K562 (cell line): ENCODE data around the gene TAS2R4. TPM values are rescaled to one million over a fixed set of nuclear protein-coding genes. Genes with fewer than 3 reads are reported as not detected.
"Not testable (repeated sequence)": the region's sequence is repeated elsewhere in the genome, so short reads cannot be mapped to it uniquely, and the experiment has no call there.

Experiments used
- ATAC-seq: fragments of 200-7000 bp; cut with Tn5 transposase; 3 replicates; pipeline ENCODE4 v1.9.1; 2020; ENCODE audit warnings: moderate library complexity
- BruUV-seq: library from RNA; stranded (reverse); fragments of 400-500 nt; replicated peaks from 2 replicates; lab custom pipeline; 2021; lab: Mats Ljungman, UMichigan
- CTCF ChIA-PET: fragments of 300-600 bp; formaldehyde crosslinking; extraction: SDS; loops from one replicate; lab custom pipeline; 2021; ENCODE audit warnings: low intra/inter-chr PET ratio; lab: Yijun Ruan, JAX
- POLR2A ChIA-PET: fragments of 300-600, 350-650 bp; sonication (Branson Sonifier 250); formaldehyde crosslinking; extraction: SDS; loops from one replicate; lab custom pipeline; 2021; ENCODE audit warnings: antibody characterized with exemption, inconsistent platforms; lab: Yijun Ruan, JAX
- DNase-seq, 4 experiments: peaks; one replicate each; pipeline versions ENCODE4 v3.0.0 to v3.0.0-alpha.2; 2011 to 2018; ENCODE audit warnings: low spot score in 3 of 4, mixed read lengths in 3 of 4; ENCODE audit errors: extremely low read depth in 1 of 4
- FAIRE-seq: peaks from 2 replicates; lab custom pipeline; 2011; peaks lifted over from hg19 to GRCh38; lab: Jason Lieb, UNC
- H2AFZ ChIP-seq: 2 replicates; pipeline ENCODE4 v1.6.0; 2011; ENCODE audit warnings: low read depth, low read length, control low read depth, inconsistent platforms
- H3K27ac ChIP-seq: fragments of 200-600 bp; 3 replicates; pipeline ENCODE4 v1.8.0; 2011; ENCODE audit warnings: low read depth, mild to moderate bottlenecking, control low read depth, inconsistent platforms, low read length, moderate library complexity, mixed read lengths; ENCODE audit errors: extremely low read depth
- H3K27me3 ChIP-seq, 2 experiments: fragments of 300-600 bp in 1 of 2; 2 replicates in 1 of 2; 3 replicates in 1 of 2; pipeline versions ENCODE4 v1.6.0 to v1.8.0; 2011; ENCODE audit warnings: inconsistent platforms in 2 of 2, low read length in 2 of 2, mild to moderate bottlenecking in 1 of 2, mixed read lengths in 1 of 2, moderate library complexity in 1 of 2; ENCODE audit not compliant: control insufficient read depth in 2 of 2, insufficient read depth in 2 of 2
- H3K36me3 ChIP-seq: fragments of 300-600 bp; 3 replicates; pipeline ENCODE4 v1.8.0; 2011; ENCODE audit warnings: mild to moderate bottlenecking, low read length, inconsistent platforms; ENCODE audit not compliant: control insufficient read depth, insufficient read depth
- H3K4me1 ChIP-seq, 2 experiments: fragments of 200-600 bp in 1 of 2; replicated peaks in 1 of 2; 2 replicates in 1 of 2; 3 replicates in 1 of 2; pipeline versions ENCODE4 v1.5.1 to v1.8.0; 2011; ENCODE audit warnings: inconsistent platforms in 2 of 2, low read length in 2 of 2, mild to moderate bottlenecking in 1 of 2, mixed read lengths in 1 of 2, moderate library complexity in 1 of 2; ENCODE audit not compliant: control insufficient read depth in 2 of 2, insufficient read depth in 2 of 2
- H3K4me2 ChIP-seq: 2 replicates; pipeline ENCODE4 v1.6.1; 2011; ENCODE audit warnings: low read length, control low read depth, inconsistent platforms, mixed read lengths; ENCODE audit not compliant: insufficient read depth
- H3K4me3 ChIP-seq: fragments of 200-600 bp; sonication (generic), shearing (Covaris generic); 2 replicates; pipeline ENCODE4 v1.5.1; 2016; ENCODE audit warnings: control low read depth, inconsistent platforms
- H3K79me2 ChIP-seq: fragments of 200-600 bp; 3 replicates; pipeline ENCODE4 v1.8.0; 2011; ENCODE audit warnings: low read length, inconsistent platforms; ENCODE audit not compliant: control insufficient read depth, insufficient read depth
- H3K9ac ChIP-seq, 2 experiments: 2 replicates each; pipeline versions ENCODE4 v1.6.0 to v1.6.1; 2011; ENCODE audit warnings: low read depth in 2 of 2, low read length in 2 of 2, control low read depth in 1 of 2, inconsistent platforms in 1 of 2, mild to moderate bottlenecking in 1 of 2, mixed read lengths in 1 of 2; ENCODE audit not compliant: insufficient read depth in 1 of 2
- H3K9me1 ChIP-seq: one replicate; pipeline ENCODE4 v1.6.0; 2011; ENCODE audit warnings: inconsistent platforms, mild to moderate bottlenecking, low read length, moderate library complexity; ENCODE audit not compliant: control insufficient read depth, insufficient read depth
- H3K9me3 ChIP-seq: replicated peaks from 2 replicates; pipeline ENCODE4 v1.5.1; 2011; ENCODE audit warnings: low read depth, low read length, inconsistent platforms; ENCODE audit not compliant: control insufficient read depth, insufficient read depth
- H4K20me1 ChIP-seq: replicated peaks from 2 replicates; pipeline ENCODE4 v1.6.1; 2011; ENCODE audit warnings: low read length, inconsistent platforms, mixed read lengths; ENCODE audit not compliant: control insufficient read depth, insufficient read depth
- BCOR ChIP-seq: fragments of 450-650 bp; IDR thresholded peaks from 2 replicates; pipeline ENCODE4 v1.6.1; 2016
- FOXK2 ChIP-seq, 2 experiments: fragments of 450-650 bp; IDR thresholded peaks in 1 of 2; conservative IDR thresholded peaks in 1 of 2; 2 replicates each; pipeline ENCODE4 v1.6.1; 2016; ENCODE audit warnings: low read depth in 2 of 2, mild to moderate bottlenecking in 1 of 2
- MYNN ChIP-seq, 2 experiments: sonication (generic); formaldehyde crosslinking in 1 of 2; IDR thresholded peaks; 2 replicates each; pipeline versions ENCODE4 v1.5.0 to v1.6.1; 2016 to 2020; ENCODE audit warnings: antibody characterized with exemption in 1 of 2, missing genetic modification reagents in 1 of 2
- NFIC ChIP-seq: fragments of 450-650 bp; IDR thresholded peaks from 2 replicates; pipeline ENCODE4 v1.6.1; 2017; ENCODE audit warnings: mild to moderate bottlenecking, inconsistent platforms
- NFIX ChIP-seq: fragments of 250-450 bp; sonication (Bioruptor Pico); IDR thresholded peaks from 2 replicates; pipeline ENCODE4 v1.4.0; 2020; ENCODE audit warnings: low read depth, mild to moderate bottlenecking, moderate library complexity
- SMC3 ChIP-seq: conservative IDR thresholded peaks from 2 replicates; pipeline ENCODE4 v1.6.1; 2011; ENCODE audit warnings: low read depth, low read length, improper control_type of control experiment; ENCODE audit not compliant: insufficient read depth
- WGBS: fragments of 100-300 bp; shearing (Covaris generic); methylation state at CpG from one replicate; pipeline ENCODE4 v1.1.6; 2016; ENCODE audit warnings: low coverage, mixed read lengths; ENCODE audit not compliant: insufficient coverage; ENCODE audit errors: missing lambda C conversion rate; 5-methylcytosine and 5-hydroxymethylcytosine counted together
- in situ Hi-C: fragments of 300-500 bp; cut with MboI; formaldehyde crosslinking; loops from 4 replicates; pipeline ENCODE4 v1.15.0; 2018; ENCODE audit warnings: inconsistent platforms, mixed read lengths
- intact Hi-C: fragments of 100-400 bp; cut with micrococcal nuclease; formaldehyde crosslinking; loops from 2 replicates; pipeline ENCODE4 v1.14.2; 2022
- polyA plus RNA-seq, 8 experiments: library from polyadenylated mRNA; depleted of rRNA in 4 of 8; stranded (reverse) in 5 of 8; unstranded in 3 of 8; fragments of >200 nt; fragmentation: Nextera tagmentation in 2 of 8; fragmentation: Illumina TruSeq in 1 of 8; extraction: Ambion mirVana in 2 of 8; extraction: Trizol in 1 of 8; gene quantifications; 2 replicates each; pipeline versions ENCODE4 v1.2.1 to v1.2.3, GENCODE V29; 2011 to 2014; ENCODE audit warnings: inconsistent platforms in 1 of 8, missing spikeins in 1 of 8
- total RNA-seq, 7 experiments: library from RNA; depleted of rRNA in 6 of 7; stranded (reverse); fragments of >200 nt in 6 of 7; fragmentation: Illumina TruSeq in 2 of 7; extraction: Trizol in 2 of 7; gene quantifications; 2 replicates each; pipeline versions ENCODE4 v1.2.1 to v1.2.3, GENCODE V29; 2011 to 2021; ENCODE audit warnings: low replicate concordance in 1 of 7
- TF ChIP-seq, protein P1 (sequence below): IDR thresholded peaks from 2 replicates; pipeline ENCODE4 v1.6.1; 2011; ENCODE audit warnings: borderline replicate concordance, low read depth, mild to moderate bottlenecking, moderate library complexity, low read length; ENCODE audit not compliant: insufficient read depth, poor library complexity, severe bottlenecking
- TF ChIP-seq, protein P2 (sequence below), 3 experiments: IDR thresholded peaks in 2 of 3; conservative IDR thresholded peaks in 1 of 3; 2 replicates each; pipeline ENCODE4 v1.5.1; 2011 to 2012; ENCODE audit warnings: low read length in 3 of 3, mild to moderate bottlenecking in 3 of 3, control low read depth in 2 of 3, improper control_type of control experiment in 1 of 3, inconsistent platforms in 1 of 3, low read depth in 1 of 3, mixed read lengths in 1 of 3, moderate library complexity in 1 of 3; ENCODE audit not compliant: insufficient read depth in 2 of 3

The TAS2R4 gene
- total and polyA plus RNA-seq, 9 of the 15 experiments (the other 6 are each of a cell fraction or from before 2014, with no cell fraction given) = 0.04 to 2.1 (median 0.68) TPM

DNA sequence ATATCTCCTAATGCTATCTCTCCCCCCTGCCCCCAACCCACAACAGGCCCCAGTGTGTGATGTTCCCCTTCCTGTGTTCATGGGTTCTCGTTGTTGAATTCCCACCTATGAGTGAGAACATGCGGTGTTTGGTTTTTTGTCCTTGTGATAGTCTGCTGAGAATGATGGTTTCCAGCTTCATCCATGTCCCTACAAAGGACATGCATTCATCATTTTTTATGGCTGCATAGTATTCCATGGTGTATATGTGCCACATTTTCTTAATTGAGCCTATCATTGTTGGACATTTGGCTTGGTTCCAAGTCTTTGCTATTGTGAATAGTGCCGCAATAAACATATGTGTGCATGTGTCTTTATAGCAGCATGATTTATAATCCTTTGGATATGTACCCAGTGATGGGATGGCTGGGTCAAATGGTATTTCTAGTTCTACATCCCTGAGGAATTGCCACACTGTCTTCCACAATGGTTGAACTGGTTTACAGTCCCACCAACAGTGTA, 6.3 kb upstream of the TAS2R4 start:
- H3K4me1 ChIP-seq, H3K9me1 ChIP-seq, intact Hi-C loops, in situ Hi-C loops, H3K27ac ChIP-seq, H3K9ac ChIP-seq, ATAC-seq, FAIRE-seq, DNase-seq, H3K36me3 ChIP-seq, H4K20me1 ChIP-seq, H3K27me3 ChIP-seq, H3K9me3 ChIP-seq, BruUV-seq, H3K79me2 ChIP-seq, CTCF ChIA-PET, H2AFZ ChIP-seq, H3K4me3 ChIP-seq, H3K4me2 ChIP-seq: not testable (repeated sequence)
- 94% methylated on average over 3 of the region's 3 CpGs for WGBS
- POLR2A ChIA-PET = interaction anchor here (0.7 to 1.5 kb wide), 2 partner anchors 9 to 16 kb away, joined by 3 read pairs; no protein-coding TSS in a partner anchor
- peak; percentile 82 for TF ChIP-seq NFIC
- peak; percentile 56 for TF ChIP-seq NFIX
- 0 out of 2 replicates have a peak, but pooled peaks have one; percentile 31 for TF ChIP-seq BCOR

DNA sequence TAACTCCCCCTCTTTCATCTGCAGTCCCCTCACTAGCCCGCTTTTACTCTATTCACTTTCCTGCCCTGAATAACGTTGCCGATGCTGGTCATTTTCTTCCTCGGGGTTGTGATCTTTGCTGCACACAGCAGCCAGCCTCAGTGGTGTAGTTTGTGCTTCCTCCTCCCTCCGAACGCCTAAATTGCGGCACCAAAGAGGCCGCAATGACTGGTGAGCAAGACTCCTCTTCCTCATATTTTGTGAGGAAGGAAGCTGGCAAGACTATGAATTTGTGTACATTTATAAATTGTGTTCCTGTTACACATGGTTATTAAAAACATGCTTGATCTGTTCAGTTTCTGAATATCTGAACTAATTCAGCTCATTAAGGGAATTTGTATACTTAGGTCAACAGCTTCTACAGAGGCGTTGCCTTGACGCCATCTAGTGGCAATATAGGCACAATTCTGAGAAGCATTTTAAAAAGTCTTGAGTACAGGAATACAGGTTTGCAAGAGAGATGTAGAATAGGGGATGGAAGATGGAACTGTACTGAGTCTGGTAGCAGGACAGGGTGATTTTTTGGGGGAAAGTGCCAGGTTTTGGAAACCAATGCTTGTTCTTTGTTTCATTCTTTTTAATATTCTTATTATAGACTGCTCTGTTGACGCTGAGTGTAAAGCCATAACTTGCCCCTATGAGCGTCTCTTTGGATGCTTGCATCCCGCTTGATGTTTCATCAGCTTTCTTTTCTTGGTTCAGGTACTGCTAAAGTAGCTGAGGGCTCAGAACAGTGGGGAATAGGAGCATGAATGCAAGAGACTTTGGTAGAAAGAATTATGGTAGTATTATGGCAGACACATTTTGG, 9.5 kb downstream of the TAS2R4 start:
- H3K36me3 ChIP-seq = peaks cover 27% of the 10 kb centered on the region; the same call in 2 of the 3 replicates
- peaks cover 2% of the 10 kb centered on the region; the same call in 1 of the 3 replicates for H3K79me2 ChIP-seq
- peak; percentile 95 for ATAC-seq
- H3K27me3 ChIP-seq = no peaks in the 10 kb centered on the region
- FAIRE-seq = peak; percentile 89
- H4K20me1 ChIP-seq = no peaks in the 10 kb centered on the region
- peak; percentile 41 to 74 (median 54) for DNase-seq
- H3K9me1 ChIP-seq = no peaks in the 10 kb centered on the region
- no peak overlapping the region for H3K4me2 ChIP-seq
- 65% methylated on average over 13 of the region's 13 CpGs for WGBS
- H3K9ac ChIP-seq = no peak overlapping the region
- H3K4me1 ChIP-seq = no peaks in the 10 kb centered on the region
- BruUV-seq = no TSS peak
- H3K4me3 ChIP-seq = no peak overlapping the region
- ChIA-PET CTCF (no interaction called here), POLR2A (interaction anchor here (0.6 to 1.0 kb wide), 3 partner anchors 16 to 1056 kb away, joined by 3 read pairs; no protein-coding TSS in a partner anchor)
- H2AFZ ChIP-seq = no peak overlapping the region
- intact Hi-C loops = loop anchor here (1.0 kb wide), 1 partner anchor 132 kb away; no protein-coding TSS in a partner anchor
- no peaks in the 10 kb centered on the region for H3K9me3 ChIP-seq
- in situ Hi-C loops = no loop called here
- no peak overlapping the region for H3K27ac ChIP-seq
- TF ChIP-seq SMC3 = 0 out of 2 replicates have a peak, but pooled peaks have one; percentile 35
- no peak for TF ChIP-seq MYNN (IDR thresholded peaks at IDR 0.05)
- TF ChIP-seq MYNN (CRISPR knock-in tag; IDR thresholded peaks at IDR 0.05) = no peak
- TF ChIP-seq, protein P1, sequence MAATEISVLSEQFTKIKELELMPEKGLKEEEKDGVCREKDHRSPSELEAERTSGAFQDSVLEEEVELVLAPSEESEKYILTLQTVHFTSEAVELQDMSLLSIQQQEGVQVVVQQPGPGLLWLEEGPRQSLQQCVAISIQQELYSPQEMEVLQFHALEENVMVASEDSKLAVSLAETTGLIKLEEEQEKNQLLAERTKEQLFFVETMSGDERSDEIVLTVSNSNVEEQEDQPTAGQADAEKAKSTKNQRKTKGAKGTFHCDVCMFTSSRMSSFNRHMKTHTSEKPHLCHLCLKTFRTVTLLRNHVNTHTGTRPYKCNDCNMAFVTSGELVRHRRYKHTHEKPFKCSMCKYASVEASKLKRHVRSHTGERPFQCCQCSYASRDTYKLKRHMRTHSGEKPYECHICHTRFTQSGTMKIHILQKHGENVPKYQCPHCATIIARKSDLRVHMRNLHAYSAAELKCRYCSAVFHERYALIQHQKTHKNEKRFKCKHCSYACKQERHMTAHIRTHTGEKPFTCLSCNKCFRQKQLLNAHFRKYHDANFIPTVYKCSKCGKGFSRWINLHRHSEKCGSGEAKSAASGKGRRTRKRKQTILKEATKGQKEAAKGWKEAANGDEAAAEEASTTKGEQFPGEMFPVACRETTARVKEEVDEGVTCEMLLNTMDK = peak; percentile 15
- TF ChIP-seq, protein P2, sequence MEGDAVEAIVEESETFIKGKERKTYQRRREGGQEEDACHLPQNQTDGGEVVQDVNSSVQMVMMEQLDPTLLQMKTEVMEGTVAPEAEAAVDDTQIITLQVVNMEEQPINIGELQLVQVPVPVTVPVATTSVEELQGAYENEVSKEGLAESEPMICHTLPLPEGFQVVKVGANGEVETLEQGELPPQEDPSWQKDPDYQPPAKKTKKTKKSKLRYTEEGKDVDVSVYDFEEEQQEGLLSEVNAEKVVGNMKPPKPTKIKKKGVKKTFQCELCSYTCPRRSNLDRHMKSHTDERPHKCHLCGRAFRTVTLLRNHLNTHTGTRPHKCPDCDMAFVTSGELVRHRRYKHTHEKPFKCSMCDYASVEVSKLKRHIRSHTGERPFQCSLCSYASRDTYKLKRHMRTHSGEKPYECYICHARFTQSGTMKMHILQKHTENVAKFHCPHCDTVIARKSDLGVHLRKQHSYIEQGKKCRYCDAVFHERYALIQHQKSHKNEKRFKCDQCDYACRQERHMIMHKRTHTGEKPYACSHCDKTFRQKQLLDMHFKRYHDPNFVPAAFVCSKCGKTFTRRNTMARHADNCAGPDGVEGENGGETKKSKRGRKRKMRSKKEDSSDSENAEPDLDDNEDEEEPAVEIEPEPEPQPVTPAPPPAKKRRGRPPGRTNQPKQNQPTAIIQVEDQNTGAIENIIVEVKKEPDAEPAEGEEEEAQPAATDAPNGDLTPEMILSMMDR (IDR thresholded peaks at IDR 0.05 in 2 of 3, conservative IDR thresholded peaks at IDR 0.05 in 1 of 3; ENCODE audit: insufficient read depth in 2 of 3, low read depth in 1 of 3, low read length in 3 of 3) = peak; percentile 69 to 89 (median 84)
- 0 out of 4 replicates have a peak, but pooled peaks have one; percentile 24 to 46 for TF ChIP-seq FOXK2 (conservative IDR thresholded peaks at IDR 0.05 in 1 of 2, IDR thresholded peaks at IDR 0.05 in 1 of 2; ENCODE audit: low read depth in 2 of 2)
